Pulmonary artery endothelial cell (primary cell): ENCODE measurements around the gene HKDC1. TPM values are rescaled to one million over a fixed set of nuclear protein-coding genes. Genes with fewer than 3 reads are reported as not detected.
A peak's percentile ranks its signal among the peaks of the same experiment; 100 is the strongest.
"Not testable (repeated sequence)": the region's sequence is repeated elsewhere in the genome, so short reads cannot be mapped to it uniquely, and the experiment has no call there.

ENCODE experiments used
- DNase-seq: peaks from one replicate; pipeline ENCODE4 v3.0.0-alpha.2; 2011; ENCODE audit warnings: low read depth, low spot score
- total RNA-seq: library from RNA; depleted of rRNA; stranded (reverse); fragments of >200 nt; gene quantifications from 2 replicates; pipeline ENCODE4 v1.2.3, GENCODE V29; 2014

Gene HKDC1, protein sequence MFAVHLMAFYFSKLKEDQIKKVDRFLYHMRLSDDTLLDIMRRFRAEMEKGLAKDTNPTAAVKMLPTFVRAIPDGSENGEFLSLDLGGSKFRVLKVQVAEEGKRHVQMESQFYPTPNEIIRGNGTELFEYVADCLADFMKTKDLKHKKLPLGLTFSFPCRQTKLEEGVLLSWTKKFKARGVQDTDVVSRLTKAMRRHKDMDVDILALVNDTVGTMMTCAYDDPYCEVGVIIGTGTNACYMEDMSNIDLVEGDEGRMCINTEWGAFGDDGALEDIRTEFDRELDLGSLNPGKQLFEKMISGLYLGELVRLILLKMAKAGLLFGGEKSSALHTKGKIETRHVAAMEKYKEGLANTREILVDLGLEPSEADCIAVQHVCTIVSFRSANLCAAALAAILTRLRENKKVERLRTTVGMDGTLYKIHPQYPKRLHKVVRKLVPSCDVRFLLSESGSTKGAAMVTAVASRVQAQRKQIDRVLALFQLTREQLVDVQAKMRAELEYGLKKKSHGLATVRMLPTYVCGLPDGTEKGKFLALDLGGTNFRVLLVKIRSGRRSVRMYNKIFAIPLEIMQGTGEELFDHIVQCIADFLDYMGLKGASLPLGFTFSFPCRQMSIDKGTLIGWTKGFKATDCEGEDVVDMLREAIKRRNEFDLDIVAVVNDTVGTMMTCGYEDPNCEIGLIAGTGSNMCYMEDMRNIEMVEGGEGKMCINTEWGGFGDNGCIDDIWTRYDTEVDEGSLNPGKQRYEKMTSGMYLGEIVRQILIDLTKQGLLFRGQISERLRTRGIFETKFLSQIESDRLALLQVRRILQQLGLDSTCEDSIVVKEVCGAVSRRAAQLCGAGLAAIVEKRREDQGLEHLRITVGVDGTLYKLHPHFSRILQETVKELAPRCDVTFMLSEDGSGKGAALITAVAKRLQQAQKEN
- total RNA-seq, result 0.07 TPM in 1 of 2 replicates, not detected in the other

DNA sequence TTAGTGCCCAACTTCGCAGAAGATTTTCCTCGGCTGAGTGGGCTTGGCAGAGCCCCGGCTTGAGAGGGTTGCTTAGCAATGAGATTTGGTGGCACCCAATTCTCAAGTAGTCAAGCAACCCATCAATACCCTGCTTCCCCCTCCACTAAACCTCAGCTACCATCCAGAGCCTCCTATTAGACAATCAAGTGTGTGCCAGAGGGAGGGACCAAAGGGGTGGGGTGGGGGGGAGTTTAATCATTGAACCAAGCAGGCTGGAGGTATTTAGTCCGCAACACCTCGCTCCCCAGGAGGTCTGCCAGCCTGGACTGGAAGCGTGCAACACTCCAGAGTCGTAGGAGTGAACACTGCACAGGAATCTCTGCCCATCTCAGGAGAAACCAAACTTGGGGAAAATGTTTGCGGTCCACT, at the start of gene HKDC1:
Gene HKDC1, plus strand, starts transcription at position 292 of the 411 bp plus-strand sequence. Its CDS starts 104 bp downstream, at position 396.
- DNase-seq, result no peak

DNA sequence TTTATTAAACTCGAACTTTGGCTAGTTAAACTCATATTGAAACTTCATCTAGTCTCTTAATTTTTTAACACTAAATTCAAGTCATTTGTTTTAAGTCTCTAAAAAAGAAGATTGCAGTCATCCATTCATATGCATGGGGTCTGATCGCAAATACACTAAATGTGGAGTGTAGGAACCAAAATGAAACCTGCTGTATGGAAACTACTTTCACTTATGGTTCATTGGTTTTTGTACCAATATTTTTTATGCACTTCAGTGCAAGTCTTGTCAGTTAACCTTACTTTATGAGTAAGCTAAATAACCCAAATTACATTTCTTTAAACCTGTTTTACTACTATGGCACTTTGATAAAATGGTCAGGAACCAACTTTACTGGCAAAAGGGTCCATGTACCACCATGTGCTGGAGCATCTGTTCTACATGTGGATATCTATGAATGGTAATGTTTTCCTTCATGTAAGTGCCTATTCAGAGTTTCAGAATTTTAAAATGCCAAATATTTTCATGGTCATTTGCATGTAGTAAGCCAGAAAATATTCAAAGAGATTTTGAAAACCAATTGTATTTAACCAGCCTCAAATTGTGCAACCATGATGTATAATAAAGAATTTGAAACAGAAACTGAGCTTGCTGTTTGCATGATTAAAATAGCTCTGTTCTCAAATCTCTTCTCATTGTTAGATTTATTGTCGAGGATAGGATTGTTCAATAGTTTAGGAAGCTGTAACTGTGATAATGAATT, 47.7 kb upstream of the HKDC1 start:
- DNase-seq, result no peak

DNA sequence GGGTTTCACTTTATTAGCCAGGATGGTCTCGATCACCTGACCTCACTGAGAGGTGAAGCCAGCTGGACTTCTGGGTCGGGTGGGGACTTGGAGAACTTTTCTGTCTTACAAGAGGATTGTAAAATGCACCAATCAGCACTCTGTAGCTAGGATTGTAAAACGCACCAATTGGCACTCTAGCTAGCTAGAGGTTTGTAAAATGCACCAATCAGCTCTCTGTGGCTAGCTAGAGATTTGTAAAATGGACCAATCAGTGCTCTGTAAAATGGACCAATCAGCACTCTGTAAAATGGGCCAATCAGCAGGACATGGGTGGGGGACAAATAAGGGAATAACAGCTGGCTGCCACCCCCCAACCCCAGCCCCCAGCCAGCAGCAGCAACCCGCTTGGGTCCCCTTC, 44.8 kb upstream of the HKDC1 start:
- DNase-seq, result not testable (repeated sequence)

DNA sequence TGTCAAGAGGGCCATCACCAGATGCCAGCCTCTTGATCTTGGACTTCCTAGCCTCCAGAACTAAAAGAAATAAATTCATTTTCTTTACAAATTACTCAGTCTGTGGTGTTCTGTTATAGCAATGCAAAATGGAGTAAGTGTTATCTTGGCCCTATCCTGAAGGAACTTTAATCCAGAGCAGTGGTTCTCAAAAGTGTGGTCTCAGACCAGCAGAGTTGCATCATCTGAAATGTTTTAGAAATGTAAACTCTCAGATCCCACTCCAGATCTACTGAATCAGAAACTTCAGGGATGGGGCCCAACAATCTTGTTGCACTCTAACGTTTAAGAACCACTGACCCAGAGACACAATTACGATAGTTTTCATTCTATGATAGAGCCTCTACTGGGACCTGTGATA, 43.3 kb upstream of the HKDC1 start:
- DNase-seq, result no peak

DNA sequence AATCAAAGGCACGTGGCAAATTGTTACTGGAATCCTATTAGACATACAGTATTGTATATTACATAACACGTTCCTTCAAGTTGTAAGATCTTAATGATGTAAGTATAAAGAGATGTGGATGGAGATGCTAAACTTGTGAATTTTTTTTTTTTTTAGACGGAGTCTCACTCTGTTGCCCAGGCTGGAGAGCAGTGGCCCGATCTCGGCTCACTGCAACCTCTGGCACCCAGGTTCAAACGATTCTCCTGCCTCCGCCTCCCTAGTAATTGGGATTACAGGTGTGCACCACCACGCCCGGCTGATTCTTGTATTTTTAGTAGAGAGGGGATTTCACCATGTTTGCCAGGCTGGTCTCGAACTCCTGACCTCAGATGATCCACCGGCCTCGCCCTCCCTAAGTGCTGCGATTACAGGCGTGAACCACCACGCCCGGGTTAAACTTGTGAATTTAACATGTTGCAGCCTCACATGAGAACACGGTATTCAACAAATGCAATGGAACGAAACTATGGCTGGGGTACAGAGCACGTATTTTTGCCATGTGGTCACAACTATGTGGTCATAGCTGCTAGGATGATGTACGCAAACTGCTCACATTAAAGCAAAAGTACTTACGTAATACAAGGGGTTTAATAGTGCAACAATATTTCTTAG, 40.9 kb upstream of the HKDC1 start:
- no peak for DNase-seq

DNA sequence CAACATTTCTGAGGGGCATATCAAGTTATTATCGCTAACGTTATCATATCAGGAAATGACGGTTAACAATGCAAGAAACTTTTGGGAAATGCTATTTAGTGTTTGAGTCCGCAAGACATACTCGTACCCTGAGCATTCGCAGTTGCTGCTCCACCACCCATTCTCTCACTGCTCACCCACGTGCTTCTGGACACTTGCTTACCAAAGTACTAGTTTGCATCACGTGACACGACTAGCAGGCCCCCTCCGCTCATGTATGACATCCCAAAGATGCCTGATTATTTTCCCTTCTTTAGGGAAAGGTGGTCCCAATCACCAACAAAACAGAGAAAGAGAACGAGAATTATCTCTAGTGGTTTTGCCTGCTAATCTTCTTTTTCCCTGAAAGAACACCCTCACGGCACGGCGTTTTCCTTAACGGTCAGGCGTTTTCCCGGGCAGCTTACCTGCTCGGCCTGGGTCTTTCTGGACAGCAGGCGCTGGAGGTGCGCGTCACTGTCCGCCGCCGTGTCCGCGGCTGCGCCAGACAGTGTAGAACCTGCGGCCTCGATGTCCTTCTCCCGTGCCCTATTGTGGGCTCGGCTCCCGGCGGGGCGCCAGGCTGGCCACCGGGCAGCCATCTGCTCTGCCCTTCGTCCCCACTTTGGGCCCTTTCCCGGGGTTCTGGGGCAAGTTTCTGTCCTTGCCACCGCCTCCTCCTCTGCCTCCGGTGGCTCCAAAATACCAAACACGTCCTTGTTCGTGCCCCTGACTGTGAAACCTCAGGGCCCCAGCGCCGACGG, 40.2 kb upstream of the HKDC1 start, which contains the start of gene SUPV3L1:
Gene SUPV3L1, plus strand, starts transcription at position 492 of the 782 bp plus-strand sequence. Its CDS starts 58 bp downstream, at position 550.
- peak; percentile 94 for DNase-seq

DNA sequence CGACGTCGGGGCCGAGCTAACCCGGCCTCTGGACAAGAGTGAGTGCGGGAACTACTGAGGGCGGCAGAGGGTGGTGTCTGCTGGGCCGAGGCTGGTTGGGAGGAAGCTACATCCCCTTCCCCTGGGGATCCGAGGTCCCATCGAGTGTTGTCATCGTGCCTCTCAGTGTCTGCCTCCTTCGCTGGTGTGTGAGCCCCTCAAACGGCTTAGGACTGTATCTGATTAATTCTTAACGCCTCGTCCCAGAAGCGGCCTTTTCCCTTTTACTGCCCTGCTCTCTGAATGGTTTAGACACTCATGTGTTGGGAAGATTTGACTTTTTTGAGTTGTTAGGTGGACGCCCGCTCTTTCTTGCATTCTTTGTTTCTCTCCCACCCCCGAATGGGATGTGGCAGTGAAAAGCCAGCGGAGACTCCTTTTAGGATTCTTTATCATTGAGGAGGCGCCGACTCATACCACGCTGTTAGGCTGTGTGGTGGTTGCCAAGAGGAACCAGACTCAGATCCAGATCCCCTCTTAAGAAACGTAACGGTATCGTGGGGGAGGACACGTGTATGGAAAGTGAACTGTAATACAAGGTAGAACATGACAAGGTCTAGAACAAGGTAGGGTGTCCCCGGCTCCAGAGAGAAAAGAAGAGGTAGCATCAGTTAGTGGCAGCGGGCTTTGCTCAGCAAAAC, 39.5 kb upstream of the HKDC1 start:
- no peak for DNase-seq

DNA sequence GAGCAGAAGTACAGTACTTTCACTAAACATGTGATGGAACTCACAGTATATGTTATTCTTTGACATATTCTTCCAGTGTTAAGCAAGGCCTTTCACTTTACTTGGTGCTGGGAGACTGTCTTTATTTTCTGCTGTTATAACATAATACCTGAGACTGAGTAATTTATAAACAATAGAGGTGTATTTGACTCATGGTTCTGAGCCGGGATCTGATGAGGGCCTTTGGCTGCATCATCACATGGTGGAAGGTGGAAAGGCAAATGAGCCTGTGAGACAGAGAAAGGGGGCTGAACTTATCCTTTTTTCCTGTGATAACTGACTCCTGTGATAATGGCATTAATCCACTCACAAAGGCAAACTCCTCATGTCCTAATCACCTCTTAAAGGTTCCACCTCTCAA, 38.7 kb upstream of the HKDC1 start:
- DNase-seq, result no peak

DNA sequence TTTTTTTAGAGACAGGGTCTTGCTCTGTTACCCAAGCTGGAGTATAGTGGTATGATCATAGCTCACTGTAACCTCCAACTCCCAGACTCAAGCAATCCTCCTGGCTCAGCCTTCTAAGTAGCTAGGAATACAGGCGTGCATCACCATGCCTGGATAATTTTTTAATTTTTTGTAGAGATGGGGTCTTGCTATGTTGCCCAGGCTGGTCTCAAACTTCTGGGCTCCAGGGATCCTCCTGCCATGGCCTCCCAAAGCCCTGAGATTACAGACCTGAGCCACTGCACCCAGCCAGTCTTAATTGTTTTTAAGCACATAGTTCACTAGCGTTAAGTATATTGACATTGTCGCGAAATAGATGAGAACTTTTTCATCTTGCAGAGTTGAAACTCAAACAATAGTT, 38.1 kb upstream of the HKDC1 start:
- DNase-seq, result no peak

DNA sequence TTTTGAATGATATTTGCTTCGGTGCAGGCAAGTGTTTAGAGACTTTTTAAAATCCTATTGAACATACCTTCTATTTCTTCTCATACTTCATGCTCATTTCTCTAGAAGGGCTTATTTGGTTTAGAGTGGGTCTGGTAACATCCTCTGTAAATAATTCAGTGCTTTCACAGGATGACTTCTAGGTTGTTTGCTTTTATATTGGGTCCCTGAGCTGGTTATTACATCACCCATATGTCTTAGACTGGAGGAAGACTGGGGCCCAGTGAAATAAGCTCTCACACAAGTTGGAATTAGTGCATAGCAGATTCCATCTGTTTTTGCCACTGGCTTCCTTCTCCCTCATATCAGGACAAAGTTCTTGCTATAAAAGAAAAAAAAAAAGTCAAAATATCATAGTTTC, 33.6 kb upstream of the HKDC1 start:
- no peak for DNase-seq

DNA sequence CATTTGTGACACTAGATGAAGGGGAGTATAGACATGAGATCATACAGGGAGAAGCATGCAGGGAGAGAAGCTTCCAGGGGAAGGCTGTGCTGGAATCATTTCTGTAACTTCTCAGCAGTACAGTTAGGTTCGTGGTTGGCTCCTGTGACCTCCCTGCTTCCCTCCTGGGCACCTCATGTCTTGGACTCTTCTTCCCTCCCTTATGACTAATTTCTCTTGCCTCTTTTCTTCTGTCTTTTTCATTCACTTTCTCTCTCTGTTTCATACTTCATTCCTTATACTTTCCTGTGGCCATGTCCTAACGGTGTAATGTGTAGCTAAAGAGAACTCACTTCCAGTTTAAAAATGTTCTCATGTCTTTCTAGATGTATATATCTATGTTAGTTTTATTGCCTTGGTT, 19.1 kb upstream of the HKDC1 start:
- DNase-seq, result no peak

DNA sequence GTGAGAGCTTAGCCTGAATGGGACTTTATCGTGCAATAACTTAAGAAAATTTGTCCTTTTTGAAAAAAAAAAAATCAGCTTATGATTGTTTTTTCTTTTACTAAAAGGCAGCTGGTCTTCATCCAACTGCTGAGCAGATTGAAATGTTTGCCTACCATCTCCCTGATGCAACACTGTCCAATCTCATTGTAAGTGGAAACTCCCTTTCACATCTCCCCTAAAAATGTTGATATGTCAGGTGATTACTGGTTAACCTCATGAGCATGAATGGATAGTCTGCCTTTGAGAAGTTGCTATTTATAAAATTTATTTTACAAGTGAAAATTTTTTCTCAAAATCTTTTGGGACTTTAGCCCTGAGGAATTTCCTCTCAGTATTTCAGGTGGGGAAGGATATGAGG, 17.8 kb upstream of the HKDC1 start:
- DNase-seq, result no peak

DNA sequence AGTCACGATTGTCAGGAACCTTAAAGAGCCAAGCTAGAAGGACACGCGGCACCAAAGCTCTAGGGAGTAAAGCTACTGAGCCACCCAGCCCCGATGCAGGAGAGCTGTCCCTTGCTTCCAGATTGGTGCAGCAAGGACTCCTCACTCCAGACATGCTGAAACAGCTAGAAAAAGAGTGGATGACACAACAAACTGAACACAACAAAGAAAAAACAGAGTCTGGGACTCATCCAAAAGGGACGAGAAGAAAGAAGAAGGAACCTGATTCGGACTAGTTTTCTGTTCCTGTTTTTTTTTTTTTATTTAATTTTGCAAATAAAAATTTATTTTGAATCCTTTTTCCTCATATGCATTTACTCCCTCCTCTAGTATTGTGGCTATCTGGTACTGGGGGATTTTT, 11.4 kb upstream of the HKDC1 start:
- no peak for DNase-seq

DNA sequence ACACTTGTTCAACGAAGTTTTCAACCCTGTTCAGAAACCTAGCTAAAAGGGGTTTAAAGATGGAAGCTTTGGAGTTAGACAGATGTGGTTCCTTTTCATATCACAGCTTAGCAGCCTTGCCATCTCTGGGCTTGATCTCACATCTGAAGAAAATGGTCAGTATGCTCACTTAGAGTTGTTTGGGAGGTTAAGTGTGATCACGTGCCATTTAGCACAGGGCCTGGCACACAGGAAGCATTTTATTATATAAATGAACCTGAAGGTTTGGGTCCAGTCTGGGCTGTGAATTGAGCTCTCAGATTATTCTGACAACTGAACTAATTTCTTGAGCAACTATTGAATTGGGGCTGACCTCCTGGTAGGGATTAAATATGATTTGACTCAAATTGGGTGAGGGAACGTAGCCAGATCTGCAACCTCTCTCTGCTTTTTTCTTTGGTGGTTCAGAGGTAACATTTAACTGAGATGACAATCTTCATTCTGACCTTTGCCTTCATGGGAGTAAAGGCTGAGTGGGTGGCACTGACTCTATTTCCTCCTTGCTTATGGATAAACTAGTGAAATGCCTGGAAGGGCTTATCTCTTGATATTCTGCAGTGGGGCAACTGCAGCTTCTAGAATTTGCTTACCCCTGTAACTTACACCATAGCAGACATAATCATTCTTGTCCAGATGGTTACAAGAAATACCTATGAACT, 10.2 kb upstream of the HKDC1 start:
- DNase-seq, result no peak

DNA sequence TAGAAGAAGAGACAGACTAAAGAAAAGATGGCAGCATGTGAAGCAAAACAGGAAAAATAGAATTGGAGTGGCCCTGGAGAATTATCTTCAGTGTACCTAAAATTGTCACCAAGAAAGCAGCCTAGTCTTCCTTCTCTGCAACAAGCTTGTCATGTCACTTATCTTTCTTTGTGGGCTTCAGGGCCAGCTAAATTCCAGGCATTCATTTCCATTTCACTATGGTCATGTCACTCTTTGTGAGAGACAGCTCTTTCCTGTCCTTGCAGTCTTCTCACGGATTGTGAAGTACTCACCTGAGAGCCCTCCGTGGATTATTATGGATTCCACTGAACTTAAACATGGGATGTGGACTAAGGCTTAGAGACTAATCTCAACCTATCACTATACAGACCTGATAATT, 9.0 kb upstream of the HKDC1 start:
- no peak for DNase-seq

DNA sequence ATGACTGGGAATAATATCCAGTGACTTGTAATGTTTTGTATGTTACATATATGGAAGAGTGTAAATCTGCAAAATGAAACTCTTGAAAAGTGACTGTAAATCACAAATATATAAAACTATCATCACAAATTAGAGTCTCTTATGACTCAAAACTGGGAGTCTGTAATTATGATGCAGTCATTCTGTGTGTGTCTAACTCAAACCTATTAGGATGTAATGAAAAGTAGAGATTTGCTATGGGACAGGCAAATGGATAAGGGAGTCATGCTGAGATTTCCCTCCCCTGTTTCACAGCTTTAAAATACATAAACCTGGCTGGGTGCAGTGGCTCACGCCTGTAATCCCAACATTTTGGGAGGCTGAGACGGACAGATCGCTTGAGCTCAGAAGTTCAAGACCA, 8.6 kb upstream of the HKDC1 start:
- DNase-seq, result no peak

DNA sequence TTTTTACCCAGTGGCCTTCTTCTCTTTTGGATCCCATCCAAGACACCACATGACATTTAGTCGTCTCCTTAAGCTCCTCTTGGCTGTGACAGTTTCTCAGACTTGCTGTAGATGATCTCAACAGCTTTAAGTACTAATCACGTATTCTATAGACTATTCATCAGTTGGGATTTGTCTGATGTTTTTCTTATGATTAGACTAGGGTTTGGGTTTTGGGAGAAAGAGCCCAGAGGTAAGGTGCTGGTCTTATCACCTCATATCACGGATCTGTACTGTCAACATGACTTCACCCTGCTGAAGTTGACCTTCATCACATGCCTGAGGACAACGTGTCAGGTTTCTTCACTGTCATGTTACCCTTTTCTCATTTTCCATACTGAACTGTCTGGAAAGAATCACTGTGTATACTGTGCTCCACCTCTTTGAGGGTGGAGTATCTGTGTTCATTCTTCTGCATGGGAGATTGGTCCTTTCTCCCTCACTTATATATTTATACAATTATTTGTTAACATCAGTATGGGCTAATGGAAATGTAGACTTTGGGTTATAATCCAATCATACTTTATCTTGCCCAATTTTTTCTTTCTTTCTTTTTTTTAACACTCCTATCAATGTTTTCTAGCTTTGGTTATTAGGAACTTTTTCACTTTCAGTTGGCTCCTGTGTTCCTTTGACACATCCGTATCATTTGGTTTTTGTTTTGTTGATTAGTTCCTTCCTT, 6.4 kb upstream of the HKDC1 start:
- no peak for DNase-seq

DNA sequence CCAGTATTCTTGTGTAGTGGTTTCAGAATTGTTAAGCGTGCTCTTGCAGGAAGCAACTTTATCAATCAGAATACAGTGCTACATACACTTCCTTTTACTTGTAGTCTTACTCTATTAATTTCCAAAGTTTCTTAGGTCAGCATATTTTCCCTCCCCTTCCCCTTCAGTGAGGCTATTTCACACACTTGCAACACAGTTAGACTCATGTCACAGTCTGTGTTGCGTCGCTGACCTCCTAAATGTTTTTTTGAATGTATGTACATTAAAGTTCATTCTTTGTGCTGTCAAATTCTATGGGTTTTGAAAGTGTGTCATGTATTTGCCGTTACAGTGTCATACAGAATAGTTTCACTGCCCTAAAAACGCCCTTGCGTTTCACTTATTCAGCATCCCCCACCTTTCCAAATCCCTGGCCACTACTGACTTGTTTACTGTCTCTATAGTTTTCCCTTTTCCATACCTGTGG, 5.4 kb upstream of the HKDC1 start:
- no peak for DNase-seq
